K562 (cell line): ENCODE measurements around the gene ADAP1. TPM values are rescaled to one million over a fixed set of nuclear protein-coding genes. Genes with fewer than 3 reads are reported as not detected.

ENCODE experiments used
- E2F3 ChIP-seq: fragments of 250-450 bp; sonication (Bioruptor Pico); IDR thresholded peaks from 2 replicates; pipeline ENCODE4 v1.4.0; 2020; ENCODE audit warnings: mild to moderate bottlenecking
- ELF1 ChIP-seq: fragments of 200-800 bp; sonication (Bioruptor generic); IDR thresholded peaks from 2 replicates; pipeline ENCODE4 v1.6.1; 2016; ENCODE audit warnings: missing genetic modification characterization, missing compliant biosample characterization
- ETS1 ChIP-seq: conservative IDR thresholded peaks from 2 replicates; pipeline ENCODE4 v1.6.1; 2011; ENCODE audit warnings: low read depth, mild to moderate bottlenecking, low read length; ENCODE audit not compliant: control insufficient read depth
- ETV5 ChIP-seq: sonication (generic); formaldehyde crosslinking; IDR thresholded peaks from 2 replicates; pipeline ENCODE4 v1.4.0; 2020; ENCODE audit warnings: low read depth, mild to moderate bottlenecking, missing genetic modification reagents
- GATAD2A ChIP-seq: fragments of 450-650 bp; IDR thresholded peaks from 2 replicates; pipeline ENCODE4 v1.6.1; 2017
- KDM4B ChIP-seq, 2 experiments: fragments of 450-650 bp in 1 of 2; sonication (generic) in 1 of 2; IDR thresholded peaks; 2 replicates each; pipeline ENCODE4 v1.6.1; 2016 to 2017; ENCODE audit warnings: borderline replicate concordance in 2 of 2, antibody characterized with exemption in 1 of 2, low read depth in 1 of 2, mild to moderate bottlenecking in 1 of 2
- MAX ChIP-seq: sonication (generic); formaldehyde crosslinking; IDR thresholded peaks from 2 replicates; pipeline ENCODE4 v1.9.0; 2022; ENCODE audit warnings: mild to moderate bottlenecking, missing genetic modification reagents
- MEIS2 ChIP-seq: fragments of 450-650 bp; IDR thresholded peaks from 2 replicates; pipeline ENCODE4 v1.6.1; 2014; ENCODE audit warnings: mild to moderate bottlenecking; ENCODE audit not compliant: partially characterized antibody
- NFYB ChIP-seq: IDR thresholded peaks from 2 replicates; pipeline ENCODE4 v1.6.1; 2011; ENCODE audit warnings: mild to moderate bottlenecking, moderate library complexity; ENCODE audit not compliant: insufficient read length; ENCODE audit errors: extremely low read depth
- NRF1 ChIP-seq, 2 experiments: fragments of 450-650 bp; IDR thresholded peaks in 1 of 2; conservative IDR thresholded peaks in 1 of 2; 2 replicates each; pipeline ENCODE4 v1.6.1; 2014; ENCODE audit warnings: mild to moderate bottlenecking in 2 of 2
- SP1 ChIP-seq: sonication (generic); formaldehyde crosslinking; IDR thresholded peaks from 2 replicates; pipeline ENCODE4 v1.8.1; 2022; ENCODE audit warnings: mild to moderate bottlenecking, missing genetic modification reagents
- TARDBP ChIP-seq: fragments of 450-650 bp; IDR thresholded peaks from 2 replicates; pipeline ENCODE4 v1.6.1; 2016
- TFE3 ChIP-seq: fragments of 450-650 bp; formaldehyde crosslinking; IDR thresholded peaks from 2 replicates; pipeline ENCODE4 v1.4.0; 2020; ENCODE audit warnings: mild to moderate bottlenecking, mixed read lengths
- ZBED1 ChIP-seq: IDR thresholded peaks from 2 replicates; pipeline ENCODE4 v1.6.1; 2014
- ZBTB1 ChIP-seq: sonication (generic); formaldehyde crosslinking; IDR thresholded peaks from 2 replicates; pipeline ENCODE4 v1.8.1; 2023; ENCODE audit warnings: missing genetic modification reagents, low read depth, mild to moderate bottlenecking, borderline replicate concordance
- ZFP30 ChIP-seq: fragments of 250-450 bp; sonication (Bioruptor Pico); IDR thresholded peaks from 2 replicates; pipeline ENCODE4 v1.8.0; 2022; ENCODE audit warnings: moderate library complexity, mild to moderate bottlenecking, inconsistent platforms, borderline replicate concordance
- ZNF592 ChIP-seq: fragments of 450-650 bp; IDR thresholded peaks from 2 replicates; pipeline ENCODE4 v1.6.1; 2017; ENCODE audit warnings: antibody characterized with exemption, mild to moderate bottlenecking
- ZNF740 ChIP-seq, 3 experiments: fragments of 200-800 bp in 1 of 3; sonication (Bioruptor generic) in 1 of 3; sonication (generic) in 1 of 3; formaldehyde crosslinking in 1 of 3; IDR thresholded peaks; 2 replicates each; pipeline versions ENCODE4 v1.6.1 to v1.8.0; 2016 to 2022; ENCODE audit warnings: mild to moderate bottlenecking in 2 of 3, missing compliant biosample characterization in 2 of 3, missing genetic modification characterization in 2 of 3, missing genetic modification reagents in 1 of 3
- polyA plus RNA-seq, 8 experiments: library from polyadenylated mRNA; depleted of rRNA in 4 of 8; stranded (reverse) in 5 of 8; unstranded in 3 of 8; fragments of >200 nt; fragmentation: Nextera tagmentation in 2 of 8; fragmentation: Illumina TruSeq in 1 of 8; extraction: Ambion mirVana in 2 of 8; extraction: Trizol in 1 of 8; gene quantifications; 2 replicates each; pipeline versions ENCODE4 v1.2.1 to v1.2.3, GENCODE V29; 2011 to 2014; ENCODE audit warnings: inconsistent platforms in 1 of 8, missing spikeins in 1 of 8
- total RNA-seq, 7 experiments: library from RNA; depleted of rRNA in 6 of 7; stranded (reverse); fragments of >200 nt in 6 of 7; fragmentation: Illumina TruSeq in 2 of 7; extraction: Trizol in 2 of 7; gene quantifications; 2 replicates each; pipeline versions ENCODE4 v1.2.1 to v1.2.3, GENCODE V29; 2011 to 2021; ENCODE audit warnings: low replicate concordance in 1 of 7

Gene ADAP1
- total and polyA plus RNA-seq, 9 of the 15 experiments (the other 6 are each of a cell fraction or from before 2014, with no cell fraction given): 0.27 to 1.4 (median 0.52) TPM; not detected in 3

GRCh38 chr7:876077-876971, 78.2 kb downstream of the ADAP1 start, which contains the start of gene GET4 (continued):
- TF ChIP-seq ZNF592 (peak; percentile 92), NRF1 (conservative IDR thresholded peaks at IDR 0.05 in 1 of 2, IDR thresholded peaks at IDR 0.05 in 1 of 2) (peak; percentile 46 to 72), TFE3 (CRISPR knock-in tag) (peak; percentile 97), GATAD2A (no peak), KDM4B (IDR thresholded peaks at IDR 0.05; ENCODE audit: borderline replicate concordance in 2 of 2, low read depth in 1 of 2) (peak in 1 of 2 experiments; percentile 98; a peak in 2 of 4 replicates), TARDBP (peak; percentile 76; the same call in 1 of the 2 replicates), MAX (CRISPR knock-in tag) (peak; percentile 100), ZBED1 (peak; percentile 16; the same call in 1 of the 2 replicates), ZBTB1 (CRISPR knock-in tag) (peak; percentile 89; the same call in 1 of the 2 replicates), SP1 (peak; percentile 99), E2F3 (CRISPR knock-in tag) (peak; percentile 54; the same call in 1 of the 2 replicates), NFYB (peak; percentile 98), ELF1 (tag) (peak; percentile 42), MEIS2 (peak; percentile 37), ETV5 (CRISPR knock-in tag) (peak; percentile 54), ETS1 (0 out of 2 replicates have a peak, but pooled peaks have one; percentile 34), ZFP30 (no peak), ZNF740 (CRISPR knock-in tag; IDR thresholded peaks at IDR 0.05) (peak; percentile 15), ZNF740 (tag; IDR thresholded peaks at IDR 0.05) (no peak)
